ENCODE measurements around the gene SRPRB. TPM values are rescaled to one million over a fixed set of nuclear protein-coding genes. Genes with fewer than 3 reads are reported as not detected.

Gene SRPRB
- total and polyA plus RNA-seq, 2 donors from 2014 or later, result 47.9 to 58.8 TPM

DNA sequence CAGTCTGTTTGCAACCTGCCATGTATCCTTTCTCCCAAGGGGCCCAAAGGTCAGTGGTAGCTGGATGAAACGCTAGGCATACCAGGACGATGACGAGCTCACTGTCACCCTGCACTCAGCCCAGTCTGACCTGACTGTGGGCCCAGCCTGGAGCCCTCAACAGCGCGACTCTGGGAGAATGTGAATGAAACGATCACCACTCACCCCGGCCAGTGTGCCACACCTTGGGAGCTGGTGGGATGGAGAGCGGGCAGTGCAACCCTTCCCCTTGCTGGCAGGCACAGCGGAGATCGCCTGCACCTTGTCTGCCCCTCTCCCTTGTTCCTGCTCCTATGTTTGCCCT lies 27.2 kb downstream of the SRPRB start:
- TF ChIP-seq, protein P1, sequence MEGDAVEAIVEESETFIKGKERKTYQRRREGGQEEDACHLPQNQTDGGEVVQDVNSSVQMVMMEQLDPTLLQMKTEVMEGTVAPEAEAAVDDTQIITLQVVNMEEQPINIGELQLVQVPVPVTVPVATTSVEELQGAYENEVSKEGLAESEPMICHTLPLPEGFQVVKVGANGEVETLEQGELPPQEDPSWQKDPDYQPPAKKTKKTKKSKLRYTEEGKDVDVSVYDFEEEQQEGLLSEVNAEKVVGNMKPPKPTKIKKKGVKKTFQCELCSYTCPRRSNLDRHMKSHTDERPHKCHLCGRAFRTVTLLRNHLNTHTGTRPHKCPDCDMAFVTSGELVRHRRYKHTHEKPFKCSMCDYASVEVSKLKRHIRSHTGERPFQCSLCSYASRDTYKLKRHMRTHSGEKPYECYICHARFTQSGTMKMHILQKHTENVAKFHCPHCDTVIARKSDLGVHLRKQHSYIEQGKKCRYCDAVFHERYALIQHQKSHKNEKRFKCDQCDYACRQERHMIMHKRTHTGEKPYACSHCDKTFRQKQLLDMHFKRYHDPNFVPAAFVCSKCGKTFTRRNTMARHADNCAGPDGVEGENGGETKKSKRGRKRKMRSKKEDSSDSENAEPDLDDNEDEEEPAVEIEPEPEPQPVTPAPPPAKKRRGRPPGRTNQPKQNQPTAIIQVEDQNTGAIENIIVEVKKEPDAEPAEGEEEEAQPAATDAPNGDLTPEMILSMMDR (IDR thresholded peaks at IDR 0.05; ENCODE audit: borderline replicate concordance, extremely low read depth, insufficient read depth), result no peak
- Histone ChIP-seq H3K27ac (ENCODE audit: low read depth in 2 of 2, low read length in 2 of 2) (no peak overlapping the region), H3K36me3 (ENCODE audit: control insufficient read depth in 2 of 3, insufficient read depth in 3 of 3, low read length in 3 of 3) (no peaks in the 10 kb centered on the region), H3K9ac (ENCODE audit: low read length in 3 of 3) (no peak overlapping the region), H3K9me3 (ENCODE audit: control insufficient read depth in 2 of 3, insufficient read depth in 1 of 3, low read length in 3 of 3) (no peaks in the 10 kb centered on the region), H3K27me3 (ENCODE audit: control insufficient read depth, insufficient read depth, low read length) (no peaks in the 10 kb centered on the region), H3K4me3 (ENCODE audit: low read length in 3 of 3) (no peak overlapping the region), H3K4me1 (ENCODE audit: control insufficient read depth in 2 of 3, insufficient read depth in 2 of 3, low read depth in 1 of 3, low read length in 3 of 3) (no peaks in the 10 kb centered on the region)
- FAIRE-seq (no peak), DNase-seq (no peak)
- intact Hi-C loops (cut with DNase I), result no loop called here

DNA sequence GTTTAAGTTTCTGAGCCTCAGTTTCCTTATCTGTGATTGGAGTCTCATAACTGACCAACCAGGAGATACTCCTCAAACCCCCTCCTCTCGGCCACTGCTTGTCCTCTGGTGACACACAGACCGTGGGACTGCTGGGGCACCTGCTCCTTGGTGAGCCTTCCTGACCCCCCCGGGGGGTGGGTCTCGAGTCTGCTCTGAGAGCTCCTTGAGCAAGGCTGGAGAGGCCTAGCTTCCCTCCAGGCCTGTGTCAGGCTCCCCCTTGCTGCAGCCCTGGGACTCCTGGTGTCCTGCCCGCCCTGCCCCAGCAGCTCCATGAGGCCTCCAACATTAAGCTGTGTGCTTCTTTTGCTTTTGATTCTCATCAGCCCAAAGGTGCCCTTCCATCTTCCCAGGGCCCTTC lies 27.7 kb downstream of the SRPRB start:
- Histone ChIP-seq H3K4me1 (ENCODE audit: control insufficient read depth in 2 of 3, insufficient read depth in 2 of 3, low read depth in 1 of 3, low read length in 3 of 3) (no peaks in the 10 kb centered on the region), H3K27me3 (ENCODE audit: control insufficient read depth, insufficient read depth, low read length) (no peaks in the 10 kb centered on the region), H3K36me3 (ENCODE audit: control insufficient read depth in 2 of 3, insufficient read depth in 3 of 3, low read length in 3 of 3) (no peaks in the 10 kb centered on the region), H3K27ac (ENCODE audit: low read depth in 2 of 2, low read length in 2 of 2) (no peak overlapping the region), H3K9me3 (ENCODE audit: control insufficient read depth in 2 of 3, insufficient read depth in 1 of 3, low read length in 3 of 3) (no peaks in the 10 kb centered on the region), H3K9ac (ENCODE audit: low read length in 3 of 3) (no peak overlapping the region), H3K4me3 (ENCODE audit: low read length in 3 of 3) (no peak overlapping the region)
- TF ChIP-seq, protein P1 (IDR thresholded peaks at IDR 0.05; ENCODE audit: borderline replicate concordance, extremely low read depth, insufficient read depth), result no peak
- intact Hi-C loops (cut with DNase I), result no loop called here
- no peak for FAIRE-seq
- no peak for DNase-seq

GRCh38 chr3:133833880-133834620 lies 28.4 kb downstream of the SRPRB start:
- H3K36me3 ChIP-seq (ENCODE audit: control insufficient read depth in 2 of 3, insufficient read depth in 3 of 3, low read length in 3 of 3), result no peaks in the 10 kb centered on the region
- TF ChIP-seq, protein P1 (IDR thresholded peaks at IDR 0.05; ENCODE audit: borderline replicate concordance, extremely low read depth, insufficient read depth), result no peak
- DNase-seq (no peak), FAIRE-seq (no peak)
- no peak overlapping the region for H3K27ac ChIP-seq (ENCODE audit: low read depth in 2 of 2, low read length in 2 of 2)
- no peaks in the 10 kb centered on the region for H3K27me3 ChIP-seq (ENCODE audit: control insufficient read depth, insufficient read depth, low read length)
- H3K9me3 ChIP-seq (ENCODE audit: control insufficient read depth in 2 of 3, insufficient read depth in 1 of 3, low read length in 3 of 3), result no peaks in the 10 kb centered on the region
- no peak overlapping the region for H3K9ac ChIP-seq (ENCODE audit: low read length in 3 of 3)
- no peaks in the 10 kb centered on the region for H3K4me1 ChIP-seq (ENCODE audit: control insufficient read depth in 2 of 3, insufficient read depth in 2 of 3, low read depth in 1 of 3, low read length in 3 of 3)
- intact Hi-C loops (cut with DNase I), result no loop called here
- no peak overlapping the region for H3K4me3 ChIP-seq (ENCODE audit: low read length in 3 of 3)

All from kidney (tissue), 14 donors.